Cardiac muscle cell (in vitro differentiated cells and primary cell): ENCODE measurements around the gene NT5DC2. TPM values are rescaled to one million over a fixed set of nuclear protein-coding genes. Genes with fewer than 3 reads are reported as not detected.

ENCODE experiments used
- DNase-seq, 2 donors: peaks; one replicate each; pipeline versions ENCODE4 v3.0.0 to v3.0.0-alpha.2; 2010 to 2017; ENCODE audit warnings: low read depth in 1 of 2, low spot score in 1 of 2
- H3K27ac ChIP-seq: fragments of 200-600 bp; sonication (generic); 2 replicates; pipeline ENCODE4 v1.5.1; 2016
- H3K27me3 ChIP-seq: fragments of 200-600 bp; sonication (generic); 2 replicates; pipeline ENCODE4 v1.6.0; 2016; ENCODE audit warnings: control low read depth
- H3K36me3 ChIP-seq: fragments of 200-600 bp; sonication (generic); 2 replicates; pipeline ENCODE4 v1.5.1; 2016; ENCODE audit warnings: control low read depth
- H3K4me1 ChIP-seq: fragments of 200-600 bp; sonication (generic); 2 replicates; pipeline ENCODE4 v1.8.1; 2017; ENCODE audit warnings: low read depth, mild to moderate bottlenecking, mixed run types
- H3K4me3 ChIP-seq: fragments of 200-600 bp; sonication (generic); 2 replicates; pipeline ENCODE4 v1.5.1; 2016; ENCODE audit warnings: mild to moderate bottlenecking
- H3K9me3 ChIP-seq: fragments of 200-600 bp; sonication (generic); 2 replicates; pipeline ENCODE4 v1.5.1; 2017; ENCODE audit warnings: low read depth, mild to moderate bottlenecking, control low read depth
- CTCF ChIP-seq: IDR thresholded peaks from 2 replicates; pipeline ENCODE4 v1.5.1; 2012; ENCODE audit warnings: low read depth, mild to moderate bottlenecking, low read length
- polyA plus RNA-seq: library from polyadenylated mRNA; unstranded; fragments of >200 nt; fragmentation: Nextera tagmentation; extraction: Ambion mirVana; gene quantifications from 2 replicates; pipeline ENCODE4 v1.2.1, GENCODE V29; 2016
- total RNA-seq: library from RNA; depleted of rRNA; stranded (reverse); fragments of >200 nt; gene quantifications from 2 replicates; pipeline ENCODE4 v1.2.3, GENCODE V29; 2016

The NT5DC2 gene
- total and polyA plus RNA-seq, 2 experiments from 2014 or later, result 120 to 233 TPM

- Histone ChIP-seq H3K27ac (peak within 1 kb of the TSS; percentile 96), H3K36me3 (peaks cover 4% of the 10 kb centered on the region), H3K4me3 (peak within 1 kb of the TSS; percentile 68), H3K9me3 (no peaks in the 10 kb centered on the region), H3K27me3 (no peaks in the 10 kb centered on the region), H3K4me1 (peaks cover 26% of the 10 kb centered on the region)
- DNase-seq, result peak; percentile 99
- peak; percentile 7 for TF ChIP-seq CTCF
Measured at GRCh38 chr3:52536369-52537164, 2.9 kb upstream of the NT5DC2 start, which contains the start of gene UQCC5. TSS of gene UQCC5 (plus strand) at chr3:52536605. CDS start at chr3:52536756, 151 bp downstream.

GRCh38 chr3:52536112-52536368 is 2.4 kb upstream of the NT5DC2 start:
- H3K27me3 ChIP-seq, result no peaks in the 10 kb centered on the region
- peaks cover 26% of the 10 kb centered on the region for H3K4me1 ChIP-seq
- no peak for DNase-seq
- H3K9me3 ChIP-seq, result no peaks in the 10 kb centered on the region
- H3K36me3 ChIP-seq, result no peaks in the 10 kb centered on the region
- TF ChIP-seq CTCF, result no peak
- H3K4me3 ChIP-seq, result no peak overlapping the region
- H3K27ac ChIP-seq, result no peak overlapping the region

GRCh38 chr3:52535411-52536111 is 1.9 kb upstream of the NT5DC2 start:
- Histone ChIP-seq H3K36me3 (no peaks in the 10 kb centered on the region), H3K27ac (no peak overlapping the region), H3K9me3 (no peaks in the 10 kb centered on the region), H3K4me3 (no peak overlapping the region), H3K27me3 (no peaks in the 10 kb centered on the region), H3K4me1 (peaks cover 26% of the 10 kb centered on the region)
- no peak for TF ChIP-seq CTCF
- DNase-seq, result no peak

GRCh38 chr3:52534281-52535183 is 875 bp upstream of the NT5DC2 start:
- Histone ChIP-seq H3K36me3 (no peaks in the 10 kb centered on the region), H3K4me1 (peaks cover 26% of the 10 kb centered on the region), H3K27ac (peak overlapping the region; percentile 69), H3K4me3 (peak overlapping the region; percentile 41), H3K27me3 (no peaks in the 10 kb centered on the region), H3K9me3 (no peaks in the 10 kb centered on the region)
- no peak for TF ChIP-seq CTCF
- peak in 1 of 2 donors; percentile 41 for DNase-seq

GRCh38 chr3:52532838-52533622 is 627 bp downstream of the NT5DC2 start:
- Histone ChIP-seq H3K36me3 (peaks cover 9% of the 10 kb centered on the region), H3K27ac (no peak overlapping the region), H3K9me3 (no peaks in the 10 kb centered on the region), H3K4me3 (peak overlapping the region; percentile 84), H3K27me3 (no peaks in the 10 kb centered on the region), H3K4me1 (peaks cover 19% of the 10 kb centered on the region)
- peak; percentile 23 to 63 for DNase-seq
- no peak for TF ChIP-seq CTCF
